WTC11 (cell line): ENCODE results near the gene BCO2. TPM values are rescaled to one million over a fixed set of nuclear protein-coding genes. Genes with fewer than 3 reads are reported as not detected.

Source experiments
- ATAC-seq: fragments of 200-7000 bp; cut with Tn5 transposase; 2 replicates; pipeline ENCODE4 v1.10.0; 2021; ENCODE audit warnings: mild to moderate bottlenecking, moderate library complexity
- CTCF ChIA-PET: fragments of 300-600 bp; sonication (Branson Sonifier 250); formaldehyde crosslinking; loops from one replicate; lab custom pipeline; 2021; ENCODE audit warnings: antibody characterized with exemption; lab: Charles Lee
- POLR2A ChIA-PET: fragments of 350-600 bp; sonication (Branson Sonifier 250); formaldehyde crosslinking; loops from one replicate; lab custom pipeline; 2021; ENCODE audit warnings: antibody characterized with exemption; lab: Charles Lee
- DNase-seq: peaks from one replicate; pipeline ENCODE4 v3.0.0; 2021; ENCODE audit warnings: low spot score
- H3K27ac Mint-ChIP-seq: 2 replicates; pipeline ENCODE4 v1.8.0; 2021; ENCODE audit warnings: mixed read lengths
- H3K27me3 Mint-ChIP-seq: 2 replicates; pipeline ENCODE4 v1.8.0; 2021; ENCODE audit warnings: low read depth, mild to moderate bottlenecking, moderate library complexity, mixed read lengths
- H3K36me3 Mint-ChIP-seq: 2 replicates; pipeline ENCODE4 v1.8.0; 2021; ENCODE audit warnings: mixed read lengths
- H3K4me1 Mint-ChIP-seq: 2 replicates; pipeline ENCODE4 v1.8.0; 2022; ENCODE audit warnings: mixed read lengths
- H3K4me3 Mint-ChIP-seq: 2 replicates; pipeline ENCODE4 v1.8.0; 2021; ENCODE audit warnings: mild to moderate bottlenecking, moderate library complexity, mixed read lengths
- H3K9me3 Mint-ChIP-seq: 2 replicates; pipeline ENCODE4 v1.8.0; 2021; ENCODE audit warnings: mixed read lengths
- CREM ChIP-seq: sonication (generic); formaldehyde crosslinking; IDR thresholded peaks from 2 replicates; pipeline ENCODE4 v1.8.1; 2022; ENCODE audit warnings: mild to moderate bottlenecking, missing genetic modification reagents, moderate library complexity
- ESRRA ChIP-seq: sonication (generic); formaldehyde crosslinking; IDR thresholded peaks from 2 replicates; pipeline ENCODE4 v1.8.1; 2022; ENCODE audit warnings: mild to moderate bottlenecking, missing genetic modification reagents, borderline replicate concordance
- GRHL2 ChIP-seq: fragments of 250-450 bp; sonication (Bioruptor Pico); IDR thresholded peaks from 2 replicates; pipeline ENCODE4 v1.8.0; 2022; ENCODE audit warnings: mild to moderate bottlenecking, moderate library complexity; ENCODE audit not compliant: insufficient replicate concordance, severe bottlenecking
- JUN ChIP-seq: sonication (generic); formaldehyde crosslinking; IDR thresholded peaks from 2 replicates; pipeline ENCODE4 v1.8.0; 2023; ENCODE audit warnings: mild to moderate bottlenecking, missing genetic modification reagents
- MLX ChIP-seq: sonication (generic); formaldehyde crosslinking; IDR thresholded peaks from 2 replicates; pipeline ENCODE4 v1.8.1; 2023; ENCODE audit warnings: mild to moderate bottlenecking, missing genetic modification reagents, moderate library complexity
- NFE2L1 ChIP-seq: sonication (generic); formaldehyde crosslinking; IDR thresholded peaks from 2 replicates; pipeline ENCODE4 v1.8.1; 2023; ENCODE audit warnings: missing genetic modification reagents
- NR1H2 ChIP-seq: sonication (generic); formaldehyde crosslinking; IDR thresholded peaks from 2 replicates; pipeline ENCODE4 v1.9.0; 2021; ENCODE audit warnings: mild to moderate bottlenecking, moderate library complexity, missing genetic modification reagents
- OVOL2 ChIP-seq: fragments of 250-450 bp; sonication (Bioruptor Pico); IDR thresholded peaks from 2 replicates; pipeline ENCODE4 v1.9.0; 2021; ENCODE audit warnings: mild to moderate bottlenecking, borderline replicate concordance
- RORB ChIP-seq: fragments of 250-450 bp; sonication (Bioruptor Pico); IDR thresholded peaks from 2 replicates; pipeline ENCODE4 v1.9.0; 2021; ENCODE audit warnings: mild to moderate bottlenecking
- TP53 ChIP-seq: sonication (generic); formaldehyde crosslinking; IDR thresholded peaks from 2 replicates; pipeline ENCODE4 v1.8.1; 2023; ENCODE audit warnings: mild to moderate bottlenecking, missing genetic modification reagents
- ZNF121 ChIP-seq: sonication (generic); formaldehyde crosslinking; IDR thresholded peaks from 2 replicates; pipeline ENCODE4 v1.8.0; 2023; ENCODE audit warnings: missing genetic modification reagents
- ZNF396 ChIP-seq: fragments of 250-450 bp; sonication (Bioruptor Pico); IDR thresholded peaks from 2 replicates; pipeline ENCODE4 v1.8.0; 2021; ENCODE audit warnings: mild to moderate bottlenecking, moderate library complexity, borderline replicate concordance
- ZNF423 ChIP-seq: fragments of 250-450 bp; sonication (Bioruptor Pico); IDR thresholded peaks from 2 replicates; pipeline ENCODE4 v2.1.2; 2022; ENCODE audit warnings: mild to moderate bottlenecking, moderate library complexity
- ZNF512 ChIP-seq: sonication (generic); formaldehyde crosslinking; IDR thresholded peaks from 2 replicates; pipeline ENCODE4 v1.8.1; 2022; ENCODE audit warnings: missing genetic modification reagents, borderline replicate concordance
- ZSCAN18 ChIP-seq: fragments of 250-450 bp; sonication (Bioruptor Pico); IDR thresholded peaks from 2 replicates; pipeline ENCODE4 v2.1.2; 2022; ENCODE audit warnings: mild to moderate bottlenecking, moderate library complexity
- total RNA-seq: library from RNA; stranded (reverse); gene quantifications from 3 replicates; pipeline ENCODE4 v1.2.3, GENCODE V29; 2021
- TF ChIP-seq, protein P1 (sequence below): sonication (generic); formaldehyde crosslinking; IDR thresholded peaks from 2 replicates; pipeline ENCODE4 v1.8.1; 2023; ENCODE audit warnings: mild to moderate bottlenecking, missing genetic modification reagents
- TF ChIP-seq, protein P2 (sequence below): fragments of 250-450 bp; sonication (Bioruptor Pico); conservative IDR thresholded peaks from 2 replicates; pipeline ENCODE4 v1.9.0; 2021; ENCODE audit warnings: mild to moderate bottlenecking
- TF ChIP-seq, protein P3 (sequence below): sonication (generic); formaldehyde crosslinking; IDR thresholded peaks from 2 replicates; pipeline ENCODE4 v1.8.1; 2023; ENCODE audit warnings: mild to moderate bottlenecking, missing genetic modification reagents, borderline replicate concordance
- TF ChIP-seq, protein P4 (sequence below): sonication (generic); formaldehyde crosslinking; IDR thresholded peaks from 2 replicates; pipeline ENCODE4 v1.8.0; 2023; ENCODE audit warnings: missing genetic modification reagents, mild to moderate bottlenecking, borderline replicate concordance

The BCO2 gene
- total RNA-seq, 1 experiment from 2014 or later = 1.0 TPM

- POLR2A ChIA-PET = no interaction called here
- H3K27me3 Mint-ChIP-seq = peaks cover 11% of the 10 kb centered on the region
- no peak for ATAC-seq
- TF ChIP-seq ZNF423 (CRISPR knock-in tag) (no peak), ZNF121 (CRISPR knock-in tag) (no peak), MLX (CRISPR knock-in tag) (no peak), ZNF512 (CRISPR knock-in tag) (no peak), NR1H2 (no peak), ZNF396 (CRISPR knock-in tag) (no peak), TP53 (CRISPR knock-in tag) (no peak), GRHL2 (CRISPR knock-in tag) (no peak), NFE2L1 (no peak)
- TF ChIP-seq, protein P1, sequence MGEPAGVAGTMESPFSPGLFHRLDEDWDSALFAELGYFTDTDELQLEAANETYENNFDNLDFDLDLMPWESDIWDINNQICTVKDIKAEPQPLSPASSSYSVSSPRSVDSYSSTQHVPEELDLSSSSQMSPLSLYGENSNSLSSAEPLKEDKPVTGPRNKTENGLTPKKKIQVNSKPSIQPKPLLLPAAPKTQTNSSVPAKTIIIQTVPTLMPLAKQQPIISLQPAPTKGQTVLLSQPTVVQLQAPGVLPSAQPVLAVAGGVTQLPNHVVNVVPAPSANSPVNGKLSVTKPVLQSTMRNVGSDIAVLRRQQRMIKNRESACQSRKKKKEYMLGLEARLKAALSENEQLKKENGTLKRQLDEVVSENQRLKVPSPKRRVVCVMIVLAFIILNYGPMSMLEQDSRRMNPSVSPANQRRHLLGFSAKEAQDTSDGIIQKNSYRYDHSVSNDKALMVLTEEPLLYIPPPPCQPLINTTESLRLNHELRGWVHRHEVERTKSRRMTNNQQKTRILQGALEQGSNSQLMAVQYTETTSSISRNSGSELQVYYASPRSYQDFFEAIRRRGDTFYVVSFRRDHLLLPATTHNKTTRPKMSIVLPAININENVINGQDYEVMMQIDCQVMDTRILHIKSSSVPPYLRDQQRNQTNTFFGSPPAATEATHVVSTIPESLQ (CRISPR knock-in tag) = no peak
- TF ChIP-seq, protein P2, sequence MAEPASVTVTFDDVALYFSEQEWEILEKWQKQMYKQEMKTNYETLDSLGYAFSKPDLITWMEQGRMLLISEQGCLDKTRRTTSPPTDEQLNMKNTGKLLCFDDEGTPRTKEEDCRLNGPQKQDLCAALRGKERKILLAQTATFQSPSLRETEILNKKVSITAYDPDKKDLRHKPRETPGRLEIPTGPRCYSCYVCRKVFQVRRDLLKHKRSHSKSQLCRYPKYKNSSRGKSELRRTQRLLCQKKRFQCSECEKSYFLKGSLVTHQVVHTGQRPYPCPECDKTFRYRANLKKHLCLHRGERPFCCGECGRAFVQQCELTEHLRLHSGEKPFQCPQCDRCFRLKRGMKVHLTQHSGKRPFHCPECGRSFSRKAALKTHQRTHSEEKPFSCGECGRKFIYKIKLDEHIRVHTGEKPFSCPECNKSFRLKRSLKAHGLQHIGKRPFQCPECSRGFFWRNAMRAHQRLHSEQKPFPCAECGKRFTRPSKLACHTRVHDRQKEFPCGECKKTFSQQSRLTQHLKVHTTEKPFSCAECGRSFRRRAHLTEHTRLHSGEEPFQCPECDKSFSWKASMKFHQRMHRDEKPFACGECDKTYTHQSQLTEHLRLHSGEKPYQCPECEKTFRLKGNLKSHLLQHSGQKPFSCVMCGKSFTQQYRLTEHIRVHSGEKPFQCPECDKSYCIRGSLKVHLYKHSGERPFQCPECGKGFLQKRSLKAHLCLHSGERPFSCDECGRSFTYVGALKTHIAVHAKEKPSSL (CRISPR knock-in tag) = no peak
- TF ChIP-seq, protein P3, sequence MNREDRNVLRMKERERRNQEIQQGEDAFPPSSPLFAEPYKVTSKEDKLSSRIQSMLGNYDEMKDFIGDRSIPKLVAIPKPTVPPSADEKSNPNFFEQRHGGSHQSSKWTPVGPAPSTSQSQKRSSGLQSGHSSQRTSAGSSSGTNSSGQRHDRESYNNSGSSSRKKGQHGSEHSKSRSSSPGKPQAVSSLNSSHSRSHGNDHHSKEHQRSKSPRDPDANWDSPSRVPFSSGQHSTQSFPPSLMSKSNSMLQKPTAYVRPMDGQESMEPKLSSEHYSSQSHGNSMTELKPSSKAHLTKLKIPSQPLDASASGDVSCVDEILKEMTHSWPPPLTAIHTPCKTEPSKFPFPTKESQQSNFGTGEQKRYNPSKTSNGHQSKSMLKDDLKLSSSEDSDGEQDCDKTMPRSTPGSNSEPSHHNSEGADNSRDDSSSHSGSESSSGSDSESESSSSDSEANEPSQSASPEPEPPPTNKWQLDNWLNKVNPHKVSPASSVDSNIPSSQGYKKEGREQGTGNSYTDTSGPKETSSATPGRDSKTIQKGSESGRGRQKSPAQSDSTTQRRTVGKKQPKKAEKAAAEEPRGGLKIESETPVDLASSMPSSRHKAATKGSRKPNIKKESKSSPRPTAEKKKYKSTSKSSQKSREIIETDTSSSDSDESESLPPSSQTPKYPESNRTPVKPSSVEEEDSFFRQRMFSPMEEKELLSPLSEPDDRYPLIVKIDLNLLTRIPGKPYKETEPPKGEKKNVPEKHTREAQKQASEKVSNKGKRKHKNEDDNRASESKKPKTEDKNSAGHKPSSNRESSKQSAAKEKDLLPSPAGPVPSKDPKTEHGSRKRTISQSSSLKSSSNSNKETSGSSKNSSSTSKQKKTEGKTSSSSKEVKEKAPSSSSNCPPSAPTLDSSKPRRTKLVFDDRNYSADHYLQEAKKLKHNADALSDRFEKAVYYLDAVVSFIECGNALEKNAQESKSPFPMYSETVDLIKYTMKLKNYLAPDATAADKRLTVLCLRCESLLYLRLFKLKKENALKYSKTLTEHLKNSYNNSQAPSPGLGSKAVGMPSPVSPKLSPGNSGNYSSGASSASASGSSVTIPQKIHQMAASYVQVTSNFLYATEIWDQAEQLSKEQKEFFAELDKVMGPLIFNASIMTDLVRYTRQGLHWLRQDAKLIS = no peak
- no peak overlapping the region for H3K27ac Mint-ChIP-seq
- no peaks in the 10 kb centered on the region for H3K36me3 Mint-ChIP-seq
- no peak for DNase-seq
- peaks cover 4% of the 10 kb centered on the region for H3K9me3 Mint-ChIP-seq
- CTCF ChIA-PET = interaction anchor here (1.1 kb wide), 1 partner anchor 69 kb away, joined by 3 read pairs; no protein-coding TSS in a partner anchor
- no peaks in the 10 kb centered on the region for H3K4me1 Mint-ChIP-seq
- no peak overlapping the region for H3K4me3 Mint-ChIP-seq
Measured at GRCh38 chr11:112211536-112211935, 36.2 kb downstream of the BCO2 start.

GRCh38 chr11:112212290-112212689 lies 37.0 kb downstream of the BCO2 start:
- peaks cover 16% of the 10 kb centered on the region for H3K27me3 Mint-ChIP-seq
- POLR2A ChIA-PET = no interaction called here
- ATAC-seq (no peak), DNase-seq (no peak)
- H3K27ac Mint-ChIP-seq = no peak overlapping the region
- no peaks in the 10 kb centered on the region for H3K9me3 Mint-ChIP-seq
- H3K36me3 Mint-ChIP-seq = no peaks in the 10 kb centered on the region
- CTCF ChIA-PET = interaction anchor here (1.1 kb wide), 1 partner anchor 68 kb away, joined by 3 read pairs; no protein-coding TSS in a partner anchor
- no peaks in the 10 kb centered on the region for H3K4me1 Mint-ChIP-seq
- H3K4me3 Mint-ChIP-seq = no peak overlapping the region
- TF ChIP-seq ZSCAN18 (CRISPR knock-in tag) = no peak
- no peak for TF ChIP-seq JUN
- TF ChIP-seq RORB (CRISPR knock-in tag) = no peak
- no peak for TF ChIP-seq OVOL2 (CRISPR knock-in tag)
- TF ChIP-seq, protein P4, sequence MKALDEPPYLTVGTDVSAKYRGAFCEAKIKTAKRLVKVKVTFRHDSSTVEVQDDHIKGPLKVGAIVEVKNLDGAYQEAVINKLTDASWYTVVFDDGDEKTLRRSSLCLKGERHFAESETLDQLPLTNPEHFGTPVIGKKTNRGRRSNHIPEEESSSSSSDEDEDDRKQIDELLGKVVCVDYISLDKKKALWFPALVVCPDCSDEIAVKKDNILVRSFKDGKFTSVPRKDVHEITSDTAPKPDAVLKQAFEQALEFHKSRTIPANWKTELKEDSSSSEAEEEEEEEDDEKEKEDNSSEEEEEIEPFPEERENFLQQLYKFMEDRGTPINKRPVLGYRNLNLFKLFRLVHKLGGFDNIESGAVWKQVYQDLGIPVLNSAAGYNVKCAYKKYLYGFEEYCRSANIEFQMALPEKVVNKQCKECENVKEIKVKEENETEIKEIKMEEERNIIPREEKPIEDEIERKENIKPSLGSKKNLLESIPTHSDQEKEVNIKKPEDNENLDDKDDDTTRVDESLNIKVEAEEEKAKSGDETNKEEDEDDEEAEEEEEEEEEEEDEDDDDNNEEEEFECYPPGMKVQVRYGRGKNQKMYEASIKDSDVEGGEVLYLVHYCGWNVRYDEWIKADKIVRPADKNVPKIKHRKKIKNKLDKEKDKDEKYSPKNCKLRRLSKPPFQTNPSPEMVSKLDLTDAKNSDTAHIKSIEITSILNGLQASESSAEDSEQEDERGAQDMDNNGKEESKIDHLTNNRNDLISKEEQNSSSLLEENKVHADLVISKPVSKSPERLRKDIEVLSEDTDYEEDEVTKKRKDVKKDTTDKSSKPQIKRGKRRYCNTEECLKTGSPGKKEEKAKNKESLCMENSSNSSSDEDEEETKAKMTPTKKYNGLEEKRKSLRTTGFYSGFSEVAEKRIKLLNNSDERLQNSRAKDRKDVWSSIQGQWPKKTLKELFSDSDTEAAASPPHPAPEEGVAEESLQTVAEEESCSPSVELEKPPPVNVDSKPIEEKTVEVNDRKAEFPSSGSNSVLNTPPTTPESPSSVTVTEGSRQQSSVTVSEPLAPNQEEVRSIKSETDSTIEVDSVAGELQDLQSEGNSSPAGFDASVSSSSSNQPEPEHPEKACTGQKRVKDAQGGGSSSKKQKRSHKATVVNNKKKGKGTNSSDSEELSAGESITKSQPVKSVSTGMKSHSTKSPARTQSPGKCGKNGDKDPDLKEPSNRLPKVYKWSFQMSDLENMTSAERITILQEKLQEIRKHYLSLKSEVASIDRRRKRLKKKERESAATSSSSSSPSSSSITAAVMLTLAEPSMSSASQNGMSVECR (CRISPR knock-in tag) = no peak
- no peak for TF ChIP-seq ESRRA (CRISPR knock-in tag)
- TF ChIP-seq NR1H2 = no peak
- no peak for TF ChIP-seq CREM
